HG03175 (cell line): ENCODE results near the gene METTL22.

Source experiments
- ATAC-seq: cut with Tn5 transposase; IDR thresholded peaks from one replicate; pipeline ENCODE4 v1.9.1; 2021; ENCODE audit warnings: mild to moderate bottlenecking, moderate library complexity; ENCODE audit not compliant: unreplicated experiment

Gene METTL22

DNA sequence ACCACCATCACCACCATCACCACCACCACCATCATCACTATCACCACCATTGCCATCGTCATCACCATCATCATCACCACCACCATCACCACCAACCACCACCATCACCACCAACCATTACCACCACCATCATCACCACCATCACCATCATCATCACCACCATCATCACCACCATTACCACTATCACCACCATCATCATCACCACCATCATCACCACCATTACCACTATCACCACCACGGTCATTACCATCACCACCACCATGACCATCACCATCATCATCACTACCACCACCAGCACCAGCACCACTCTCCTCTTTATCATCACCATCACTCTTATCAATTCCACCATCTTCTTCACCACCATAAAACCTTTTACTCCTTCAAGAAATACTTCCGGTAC lies 30.0 kb upstream of the METTL22 start:
- ATAC-seq, result no peak

DNA sequence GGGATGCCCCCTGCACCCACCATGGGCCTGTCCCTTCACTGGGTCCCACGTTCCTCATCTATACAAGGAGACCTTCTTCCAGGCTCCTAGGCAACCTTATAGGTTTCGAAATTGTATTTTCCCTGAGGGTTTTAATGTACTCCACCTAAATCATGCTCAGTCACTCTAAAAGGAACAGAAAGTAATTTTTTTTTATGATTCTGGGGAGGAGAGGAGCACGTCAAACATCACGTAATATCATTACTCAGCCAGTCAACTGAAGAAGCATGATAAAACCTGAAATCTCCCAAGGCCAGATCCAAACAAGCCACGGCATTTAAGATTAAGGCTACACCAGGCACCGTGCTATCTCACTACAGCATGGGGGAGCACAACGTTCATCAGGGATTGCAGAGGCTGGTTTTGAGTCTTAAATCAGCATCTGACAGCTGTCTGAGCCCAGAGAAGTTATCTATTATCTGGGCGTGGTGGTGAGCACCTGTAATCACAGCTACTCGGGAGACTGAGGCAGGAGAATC lies 27.3 kb upstream of the METTL22 start:
- ATAC-seq, result no peak

DNA sequence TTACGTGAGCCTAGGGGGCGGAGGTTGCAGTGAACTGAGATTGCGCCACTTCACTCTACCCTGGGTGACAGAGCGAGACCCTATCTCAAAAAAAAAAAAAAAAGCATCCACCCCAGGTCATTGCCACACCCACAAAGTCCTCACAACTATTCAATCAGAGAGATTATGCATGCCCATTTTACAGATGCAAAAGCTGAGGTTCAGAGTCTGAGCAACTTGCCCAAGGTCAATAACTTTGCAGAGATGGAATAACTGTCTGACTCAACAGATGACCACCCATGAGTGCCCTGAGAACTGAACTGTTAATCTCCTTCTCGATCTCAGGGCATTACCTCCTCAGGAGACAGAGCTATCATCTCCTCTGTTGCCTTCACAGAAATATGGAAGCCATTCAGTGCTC lies 25.7 kb upstream of the METTL22 start:
- ATAC-seq, result no peak

DNA sequence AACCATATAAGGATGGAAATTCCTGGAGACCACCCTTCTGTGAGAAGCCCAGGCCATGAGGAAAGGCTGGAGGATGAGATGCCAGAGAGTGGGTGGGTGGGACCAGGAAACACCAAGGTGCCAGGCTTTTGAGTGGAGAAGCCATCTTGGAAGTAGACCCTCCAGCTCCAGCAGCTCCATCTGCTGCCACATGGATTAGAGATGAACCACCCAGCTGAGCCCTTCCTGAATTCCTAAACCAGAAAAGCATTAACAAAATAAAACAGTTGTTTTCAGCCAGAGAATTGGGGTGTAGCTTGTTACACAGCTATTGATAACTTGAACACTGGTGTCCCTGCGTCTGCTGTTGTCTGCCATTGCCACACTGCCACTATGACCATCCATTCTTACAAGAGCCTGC lies 24.9 kb upstream of the METTL22 start:
- ATAC-seq, result no peak

DNA sequence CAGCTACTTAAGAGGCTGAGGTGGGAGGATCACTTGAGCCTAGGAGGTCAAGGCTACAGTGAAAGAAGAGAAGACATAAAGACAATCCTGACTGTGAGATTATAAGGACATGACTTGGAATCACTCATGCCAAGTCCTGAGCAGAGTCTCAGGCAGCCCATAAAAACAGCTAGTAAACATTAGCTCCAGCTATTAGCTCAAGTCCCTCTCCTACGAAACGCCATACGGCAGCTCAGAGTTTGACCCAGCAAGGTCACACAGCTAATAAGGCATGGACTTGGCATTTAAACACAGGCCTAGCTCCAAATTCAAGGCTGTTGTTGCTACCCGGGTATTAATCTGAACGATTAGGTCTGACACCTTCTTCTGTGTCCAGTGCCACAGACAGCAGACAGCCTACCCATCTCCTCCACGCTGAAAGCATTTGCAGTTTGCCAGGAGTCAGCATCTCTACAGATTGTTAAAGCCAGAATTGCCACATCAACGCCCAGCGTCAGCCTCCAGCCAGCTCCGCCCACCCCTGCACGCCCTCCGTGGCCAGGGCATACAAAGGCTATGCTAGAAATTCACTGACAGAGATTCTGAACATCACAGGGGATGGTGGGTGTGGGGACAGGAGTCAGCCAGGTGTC lies 21.2 kb upstream of the METTL22 start:
- no peak for ATAC-seq

DNA sequence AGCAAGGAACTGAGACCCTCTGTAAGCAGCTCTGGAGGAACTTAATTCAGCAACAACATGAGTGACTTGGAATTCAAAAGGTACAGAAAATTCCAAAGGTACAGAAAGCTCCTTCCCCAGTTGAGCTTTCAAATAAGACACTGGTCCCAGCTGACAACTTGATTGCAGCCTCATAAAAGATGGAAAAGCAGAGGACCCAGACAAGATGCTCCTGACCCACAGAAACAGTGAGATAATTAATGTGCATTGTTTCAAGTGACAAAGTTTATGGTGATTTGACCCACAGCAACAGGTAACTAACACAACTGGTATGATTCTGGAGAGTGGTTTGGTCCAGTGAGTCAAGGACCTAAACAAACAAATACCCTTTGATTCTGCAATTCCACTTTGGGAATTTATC lies 15.9 kb upstream of the METTL22 start:
- ATAC-seq, result no peak

DNA sequence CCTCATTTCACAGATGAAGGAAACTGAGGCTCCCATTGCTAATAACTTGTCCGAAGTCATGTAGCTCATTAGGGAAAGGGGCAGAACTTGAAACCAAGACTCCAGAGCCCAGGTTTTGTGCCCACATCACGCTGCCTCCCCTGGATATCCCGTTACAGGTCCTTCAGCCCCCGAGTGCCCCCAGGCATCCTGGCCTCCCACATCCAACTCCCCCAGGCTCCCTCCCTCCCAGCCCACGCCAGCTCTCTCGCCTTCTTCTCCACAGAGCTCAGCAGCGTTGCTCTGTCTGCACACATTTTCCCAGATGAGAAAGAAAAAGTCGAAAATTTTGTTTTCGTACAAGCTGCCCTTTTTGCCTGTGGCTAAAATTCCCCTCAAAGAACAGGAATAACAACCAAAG lies 14.3 kb upstream of the METTL22 start:
- ATAC-seq, result no peak

DNA sequence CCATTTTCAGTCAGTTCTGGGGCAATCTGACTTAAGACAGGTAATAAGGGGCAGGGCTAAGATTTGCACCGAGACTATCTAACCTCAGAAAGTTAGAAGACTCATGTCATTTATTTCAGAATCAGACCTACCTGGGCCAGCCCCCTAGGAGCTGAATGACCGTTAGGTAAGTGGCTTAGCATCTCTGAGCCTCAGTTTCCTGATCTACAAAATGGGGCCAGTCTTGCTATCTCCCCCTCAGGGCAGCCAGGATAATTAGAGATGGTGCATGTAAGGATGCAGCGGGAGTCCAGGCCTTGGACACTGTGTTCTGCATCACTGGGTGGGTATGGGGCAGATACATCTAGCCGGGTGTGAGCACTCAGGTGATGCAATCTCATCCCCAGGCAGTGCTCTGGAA lies 10.4 kb upstream of the METTL22 start:
- ATAC-seq, result no peak

DNA sequence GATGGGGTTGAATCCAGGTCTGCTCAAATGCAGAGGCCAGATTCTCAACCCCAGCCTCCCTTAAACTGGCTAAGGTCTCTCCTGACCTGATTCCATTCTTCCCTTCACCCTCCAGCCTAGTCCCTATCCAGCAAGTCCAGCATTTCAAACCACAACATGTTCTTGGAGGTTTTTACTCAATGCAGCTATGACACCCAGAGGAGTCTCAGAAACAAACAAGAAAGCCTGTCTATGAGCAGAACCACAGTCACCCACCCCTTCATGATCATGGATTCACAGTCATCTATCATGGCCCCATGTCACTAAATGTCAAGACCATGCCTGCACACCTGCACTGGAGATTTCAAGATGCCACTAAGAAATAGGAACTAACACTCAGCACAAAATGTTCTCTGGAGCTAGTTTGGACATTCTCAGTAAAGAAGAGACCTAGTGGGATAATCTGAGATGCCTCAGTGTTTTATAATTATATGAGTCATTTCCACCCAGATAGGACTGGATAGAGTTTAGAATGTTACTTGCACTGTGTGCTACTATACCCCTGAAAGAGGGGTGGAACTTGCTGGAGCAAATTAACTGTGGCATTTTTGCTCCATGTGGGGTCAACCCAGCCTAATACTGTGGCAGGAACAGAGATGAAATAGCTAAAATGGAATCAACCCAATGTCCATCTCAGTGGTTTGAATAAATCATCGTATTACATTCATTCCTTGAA lies 9.5 kb upstream of the METTL22 start:
- ATAC-seq, result no peak

DNA sequence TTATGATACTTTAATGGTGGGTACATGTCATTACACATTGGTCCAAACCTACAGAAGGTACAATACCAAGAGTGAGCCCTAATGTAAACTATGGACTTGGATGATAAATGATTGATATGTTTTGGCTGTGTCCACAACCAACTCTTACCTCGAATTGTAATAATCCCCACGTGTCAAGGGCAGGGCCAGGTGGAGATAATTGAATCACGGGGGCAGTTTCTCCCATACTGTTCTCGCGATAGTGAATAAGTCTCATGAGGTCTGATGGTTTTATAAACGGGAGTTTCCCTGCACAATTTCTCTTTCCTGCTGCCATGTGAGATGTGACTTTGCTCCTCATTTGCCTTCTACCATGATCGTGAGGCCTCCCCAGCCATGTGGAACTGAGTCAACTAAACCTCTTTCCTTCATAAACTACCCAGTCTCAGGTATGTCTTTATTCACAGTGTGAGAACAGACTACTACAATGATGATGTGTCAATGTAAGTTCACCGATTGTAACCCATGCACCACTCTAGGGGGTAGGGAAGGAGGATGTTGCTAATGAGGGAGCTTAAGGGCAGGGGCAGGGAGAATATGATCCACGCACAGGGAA lies 7.0 kb upstream of the METTL22 start:
- ATAC-seq, result no peak

DNA sequence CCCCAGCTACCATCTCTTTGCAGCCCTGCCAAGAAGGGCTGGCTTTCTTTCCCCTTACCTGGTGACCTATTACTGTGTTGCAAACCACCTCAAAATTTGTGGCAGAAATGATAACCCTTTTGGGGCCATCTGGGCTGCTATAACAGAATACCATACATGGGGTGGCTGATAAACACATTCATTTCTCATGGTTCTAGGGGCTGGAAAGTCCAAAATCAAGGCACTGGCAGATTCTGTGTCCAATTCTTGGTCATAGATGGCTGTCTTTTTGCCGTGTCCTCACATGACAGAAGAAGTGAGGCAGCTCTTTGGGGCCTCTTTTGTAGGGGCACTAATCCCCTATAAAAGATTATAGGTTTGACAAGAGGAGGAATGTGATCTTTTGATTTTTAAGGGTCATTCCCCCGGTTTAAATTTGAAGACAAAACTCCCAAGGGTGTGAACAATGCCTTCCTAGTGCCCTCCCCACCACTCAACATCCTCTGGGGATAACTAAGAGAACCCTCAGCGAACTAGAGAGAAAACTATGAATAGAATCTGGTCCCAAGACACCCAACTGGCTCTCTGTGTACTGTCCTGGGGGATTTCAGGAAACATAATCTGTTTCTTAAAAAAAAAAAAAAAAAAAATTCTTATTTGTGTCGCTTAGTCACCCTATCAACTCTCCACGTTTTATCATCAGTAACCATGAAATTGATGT lies 1.7 kb upstream of the METTL22 start:
- no peak for ATAC-seq

DNA sequence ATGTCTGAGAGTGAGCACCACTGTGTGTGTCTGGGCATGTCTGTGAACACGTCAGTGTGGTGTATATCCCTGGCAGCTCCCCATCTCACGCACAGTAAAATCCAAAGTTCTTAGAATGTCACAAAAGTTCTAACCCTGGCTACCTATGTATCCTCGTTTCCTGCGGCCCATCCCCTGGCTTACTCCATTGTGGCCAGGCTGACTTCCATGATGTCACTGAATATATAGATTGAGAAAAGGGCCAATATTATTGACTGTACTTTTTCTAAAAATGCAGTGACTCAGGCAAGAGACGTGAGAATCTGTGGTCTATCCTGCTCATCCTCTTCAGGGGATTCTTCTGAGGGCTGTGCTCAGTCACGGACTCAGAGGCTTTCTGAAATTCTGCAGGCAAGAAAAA lies 963 bp upstream of the METTL22 start:
- ATAC-seq, result no peak

DNA sequence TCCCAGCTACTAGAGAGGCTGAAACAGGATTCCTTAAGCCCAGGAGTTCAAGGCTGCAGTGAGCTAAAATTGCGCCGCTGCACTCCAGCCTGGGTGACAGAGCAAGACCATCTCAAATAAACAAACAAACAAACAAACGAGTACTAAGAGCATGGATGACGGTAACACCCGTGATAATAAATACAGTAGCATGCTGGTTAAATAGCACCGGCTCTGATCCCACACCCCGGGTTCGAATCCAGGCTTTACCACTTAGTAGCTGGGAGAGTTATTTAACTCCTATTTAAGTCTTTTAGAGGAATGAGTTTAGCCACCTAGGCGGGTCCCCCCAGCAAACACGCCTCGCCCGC lies 301 bp upstream of the METTL22 start:
- ATAC-seq, result no peak

DNA sequence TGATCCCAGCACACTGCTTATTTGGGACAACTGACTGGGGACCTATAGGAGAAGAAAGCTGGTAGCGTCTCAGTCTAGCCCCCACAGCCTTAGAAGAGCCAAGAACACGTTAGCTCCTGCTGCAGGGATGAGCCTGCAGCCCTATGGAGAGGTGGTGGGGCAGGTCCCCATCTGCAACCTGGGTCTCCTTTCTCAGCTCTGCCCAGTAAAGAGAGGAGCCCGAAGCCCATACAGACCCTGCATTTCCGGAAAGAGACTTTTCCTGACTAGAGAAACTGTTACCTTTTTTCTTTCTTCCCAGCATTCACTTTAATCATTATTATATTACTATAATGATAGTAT lies 788 bp downstream of the METTL22 start:
- ATAC-seq, result peak; percentile 22

DNA sequence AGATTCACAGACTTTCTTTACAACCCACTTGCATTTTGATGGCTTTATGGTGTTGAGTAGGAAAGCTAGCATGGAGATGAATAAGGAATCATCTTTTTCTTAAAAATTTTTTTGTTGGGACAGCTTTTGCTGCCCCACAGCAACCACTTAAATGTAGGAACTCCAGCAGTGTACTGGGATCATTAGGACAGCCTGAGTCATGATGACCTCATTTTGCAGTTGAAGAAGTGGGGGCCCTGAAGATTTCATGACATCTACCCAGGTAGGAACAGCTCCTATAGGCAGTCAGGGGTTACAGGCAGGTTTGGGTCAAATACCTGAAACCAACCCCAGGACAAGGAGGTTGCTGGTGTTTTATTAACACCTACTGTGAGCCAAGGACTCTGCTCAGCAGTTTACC lies 2.1 kb downstream of the METTL22 start:
- no peak for ATAC-seq

DNA sequence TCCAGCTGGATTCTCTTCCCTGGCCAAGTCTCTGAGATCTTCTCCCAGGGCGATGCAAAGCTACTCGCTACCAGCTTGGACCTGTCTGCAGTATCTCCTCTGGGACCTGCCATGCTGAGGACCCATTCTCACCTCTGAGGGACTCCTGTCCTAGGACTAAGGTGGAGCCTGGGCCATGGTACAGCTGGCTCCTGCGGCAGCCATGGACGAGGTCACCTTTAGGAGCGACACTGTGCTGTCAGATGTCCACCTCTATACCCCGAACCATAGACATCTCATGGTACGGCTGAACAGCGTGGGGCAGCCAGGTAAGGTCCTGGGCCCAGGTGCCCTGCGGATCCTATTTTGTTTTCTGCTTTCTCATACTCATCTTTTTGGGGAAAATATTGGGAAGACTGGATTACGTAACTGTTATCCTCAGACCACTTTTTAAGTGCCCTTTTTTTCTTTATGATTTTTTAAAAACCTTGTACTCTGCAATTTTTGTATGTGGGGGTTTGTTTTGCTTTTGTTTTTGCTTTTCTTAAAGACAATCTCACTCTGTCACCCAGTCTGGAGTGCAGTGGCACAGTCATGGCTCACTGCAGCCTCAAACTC lies 4.1 kb downstream of the METTL22 start:
- no peak for ATAC-seq

DNA sequence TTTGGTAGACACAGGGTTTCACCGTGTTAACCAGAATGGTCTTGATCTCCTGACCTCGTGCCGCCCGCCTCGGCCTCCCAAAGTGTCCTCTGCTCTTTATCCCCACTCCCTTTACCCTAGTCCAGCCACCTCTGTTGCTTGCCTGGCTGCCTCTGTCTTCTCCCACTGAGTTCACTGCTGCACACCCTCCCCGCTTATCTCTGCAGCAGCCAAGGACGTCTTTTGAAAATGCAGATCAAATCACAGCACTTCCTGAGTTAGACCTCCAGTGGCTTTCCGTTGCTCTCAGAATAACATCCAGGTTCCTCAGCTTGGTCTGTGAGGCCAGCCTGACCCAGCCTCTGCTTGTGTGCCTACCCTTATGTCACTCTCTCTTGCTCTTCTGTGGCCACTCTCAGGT lies 5.4 kb downstream of the METTL22 start:
- no peak for ATAC-seq

DNA sequence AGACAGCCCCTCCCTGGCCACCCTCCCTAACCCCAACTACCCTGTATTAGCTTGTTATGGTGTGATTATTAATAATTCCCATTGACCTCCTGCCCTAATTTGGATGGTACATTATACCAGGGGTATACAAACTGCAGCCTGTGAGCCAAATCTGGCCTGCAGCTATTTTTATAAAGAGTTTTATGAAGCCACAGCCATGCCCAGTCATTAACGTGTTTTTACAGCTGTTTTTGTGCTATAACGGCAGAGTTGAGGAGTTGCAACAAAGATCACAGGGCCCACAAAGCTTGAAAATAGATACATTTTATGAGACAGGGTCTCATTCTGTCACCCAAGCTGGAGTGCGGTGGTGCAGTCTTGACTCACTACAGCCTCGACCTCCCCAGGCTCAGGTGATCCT lies 6.0 kb downstream of the METTL22 start:
- no peak for ATAC-seq

DNA sequence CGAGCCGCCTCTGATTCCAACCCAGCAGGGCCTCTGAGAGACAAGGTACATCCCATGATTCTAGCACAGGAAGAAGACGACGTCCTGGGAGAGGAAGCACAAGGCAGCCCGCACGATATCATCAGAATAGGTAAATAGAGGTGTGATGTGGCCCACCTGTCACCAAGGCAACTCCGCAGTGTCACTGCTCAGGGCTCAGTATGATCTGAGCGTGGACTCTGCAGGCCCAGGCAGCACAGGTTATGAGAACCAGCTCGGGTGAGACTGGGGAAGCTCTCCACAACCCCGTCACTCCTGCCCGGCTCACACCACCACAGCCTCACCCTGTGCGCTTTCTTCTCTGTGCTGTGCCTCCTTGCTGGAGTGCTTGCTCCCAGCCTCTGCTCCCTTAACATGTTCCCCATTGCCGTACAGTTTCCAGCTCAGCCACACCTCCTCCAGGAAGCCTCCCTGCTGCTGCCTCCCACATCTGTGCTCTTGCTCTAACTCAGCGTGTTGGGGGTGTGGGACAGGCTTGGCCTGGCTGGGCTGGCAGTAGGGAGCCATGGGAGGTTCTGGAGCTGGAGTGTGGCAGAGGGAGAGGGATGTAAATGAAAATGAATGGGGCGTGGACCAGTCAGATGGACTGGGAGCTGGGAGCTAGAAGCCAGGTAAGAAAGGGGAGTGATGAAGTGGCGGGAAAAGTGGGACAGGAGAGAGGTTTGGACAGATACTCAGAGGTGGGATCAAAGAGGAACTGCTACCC lies 7.7 kb downstream of the METTL22 start:
- ATAC-seq, result no peak

DNA sequence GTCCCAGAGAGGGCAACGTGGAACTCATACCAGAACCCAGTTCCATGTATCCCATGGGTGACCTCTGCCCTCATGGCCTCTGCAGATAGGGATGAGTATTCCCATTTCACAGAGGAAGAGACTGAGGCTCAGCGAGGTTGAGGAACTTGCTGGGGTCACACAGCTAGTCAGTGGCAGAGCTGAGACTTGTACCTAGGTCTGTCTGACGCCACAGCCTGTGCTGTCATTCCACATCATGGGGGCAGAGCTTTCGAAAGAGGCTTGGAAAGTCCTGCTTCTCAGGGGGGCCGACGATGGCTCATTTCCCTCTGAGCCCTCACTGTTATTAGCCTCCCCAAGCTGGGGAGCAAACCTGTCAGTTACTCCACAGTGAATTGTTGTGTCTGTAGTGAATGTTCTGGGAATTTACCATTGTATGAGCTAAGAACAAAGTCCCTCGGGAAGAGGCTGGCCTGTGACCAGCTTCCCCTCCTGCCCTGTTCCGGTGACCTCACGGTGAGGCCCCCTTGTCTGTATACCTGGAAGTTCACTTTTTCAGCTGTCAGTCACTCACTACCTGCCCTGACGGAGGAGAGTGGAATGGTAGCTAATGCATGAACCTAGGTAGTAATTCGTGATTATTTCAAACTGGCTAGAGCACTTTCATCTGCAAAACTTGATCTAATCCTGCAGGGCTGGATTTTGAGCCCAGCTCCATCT lies 8.9 kb downstream of the METTL22 start:
- no peak for ATAC-seq
